Stimulated activated CD8-positive, alpha-beta memory T cell treated with anti-CD3 and anti-CD28 coated beads, Interleukin-2, amount 100 ng/mL, for 1 hour (primary cell): Measurements from ENCODE around the gene STX3.
"Not testable (repeated sequence)": the region's sequence is repeated elsewhere in the genome, so short reads cannot be mapped to it uniquely, and the experiment has no call there.

ENCODE experiments used
- DNase-seq, 2 donors: peaks; one replicate each; pipeline ENCODE4 v3.0.0-alpha.2; 2020; ENCODE audit warnings: low read depth in 2 of 2

Gene STX3

DNA sequence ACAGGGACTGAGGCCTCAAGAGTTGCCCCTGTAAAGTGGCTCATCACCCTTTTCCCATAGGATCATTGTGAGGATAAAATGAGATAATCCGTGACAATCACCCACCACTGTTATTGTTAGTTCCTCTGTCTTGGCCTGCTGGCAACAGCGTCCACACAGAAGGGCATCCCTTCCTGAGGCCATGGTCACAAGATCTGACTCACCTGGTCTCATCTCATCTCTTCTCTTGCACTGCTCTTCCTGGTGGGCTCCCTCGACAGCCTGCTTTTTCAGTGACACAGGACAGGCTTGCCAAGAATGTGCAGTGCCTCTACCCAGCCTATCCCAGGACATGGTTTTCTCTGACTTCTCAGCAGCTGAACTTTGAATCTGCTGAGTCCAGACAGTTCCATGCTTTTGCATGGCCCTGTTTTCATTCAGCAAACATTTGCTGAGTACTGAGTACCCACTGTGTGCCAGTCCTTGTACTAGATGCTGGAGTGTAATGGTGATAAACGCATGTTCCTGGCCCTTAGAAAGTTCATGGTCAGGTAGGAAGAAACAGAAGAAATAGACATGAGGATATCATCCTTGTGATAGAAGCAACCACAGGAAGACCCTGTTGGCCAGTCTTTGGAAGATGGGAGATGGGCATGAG lies 3.3 kb downstream of the STX3 start:
- DNase-seq = no peak

GRCh38 chr11:59759900-59760299 lies 4.7 kb downstream of the STX3 start:
- no peak for DNase-seq

GRCh38 chr11:59760771-59761170 lies 5.6 kb downstream of the STX3 start:
- no peak for DNase-seq

- DNase-seq = no peak
These were observed 6.8 kb downstream of the STX3 start for GRCh38 chr11:59761993-59762392.

DNA sequence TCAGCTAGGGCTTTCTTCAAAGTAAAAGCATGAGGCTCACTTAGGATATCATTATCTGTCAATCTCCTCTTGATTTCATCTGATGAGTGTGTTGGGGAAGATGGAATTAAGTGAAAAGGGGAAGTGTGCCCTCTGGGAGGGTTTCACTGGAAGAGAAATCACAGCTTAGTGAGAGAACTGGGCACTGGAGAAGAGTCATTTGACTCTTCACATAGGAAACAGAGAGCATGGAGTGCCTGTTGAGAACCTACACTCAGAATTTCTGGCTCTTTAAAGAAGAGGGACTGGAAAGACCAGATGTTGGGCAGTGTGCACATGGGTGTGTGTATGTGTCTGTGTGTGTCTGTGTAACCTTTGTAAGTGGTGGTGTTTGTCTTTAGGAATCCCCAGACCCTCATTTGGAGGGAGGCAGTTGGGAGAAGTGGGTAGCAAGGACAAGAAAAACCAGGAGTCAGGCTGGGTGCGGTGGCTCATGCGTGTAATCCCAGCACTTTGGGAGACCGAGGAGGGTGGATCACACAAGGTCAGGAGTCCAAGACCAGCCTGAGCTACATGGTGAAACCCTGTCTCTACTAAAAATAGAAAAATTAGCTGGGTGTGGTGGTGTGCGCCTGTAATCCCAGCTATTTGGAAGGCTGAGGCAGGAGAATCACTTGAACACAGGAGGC lies 10.0 kb downstream of the STX3 start:
- DNase-seq = no peak

- no peak for DNase-seq
These were observed 11.5 kb downstream of the STX3 start for GRCh38 chr11:59766542-59767224.

DNA sequence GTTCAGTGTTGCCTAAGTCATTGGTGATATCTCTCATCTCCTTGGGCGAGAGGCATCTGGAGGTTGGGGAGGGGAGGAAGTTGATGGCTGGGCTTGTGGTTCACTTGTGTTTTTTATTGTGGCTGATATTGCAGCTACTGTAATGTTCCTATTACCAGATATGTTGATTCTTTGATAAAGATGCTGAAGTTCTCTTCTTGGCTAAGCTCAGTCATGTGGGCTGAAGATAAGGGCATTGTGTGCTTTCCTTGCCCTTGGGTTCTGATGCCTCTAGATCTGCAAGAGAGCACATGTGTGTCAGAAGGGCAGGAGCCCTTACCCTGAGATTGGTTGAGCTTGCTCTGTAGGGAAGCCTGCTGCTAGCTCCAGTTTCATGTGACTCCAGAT lies 12.0 kb downstream of the STX3 start:
- no peak for DNase-seq

DNA sequence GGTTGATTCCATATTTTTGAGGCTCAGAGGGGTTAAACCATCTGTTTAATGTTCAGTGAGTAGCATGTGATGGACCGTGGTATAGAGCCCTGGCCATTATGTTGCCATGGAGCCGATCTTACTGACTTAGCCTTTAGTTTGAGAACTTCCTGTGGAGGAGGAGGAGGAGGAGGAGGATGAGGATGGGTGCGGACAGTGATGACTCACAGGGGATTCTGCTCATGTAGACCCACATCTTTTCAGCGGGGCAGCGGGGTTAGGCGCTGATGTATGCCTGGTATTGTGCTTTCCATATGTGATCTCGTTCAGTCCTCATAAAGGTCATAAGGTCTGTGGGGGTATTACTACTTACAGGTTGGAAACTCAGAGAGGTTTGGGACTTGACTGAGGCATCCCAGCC lies 13.9 kb downstream of the STX3 start:
- DNase-seq = no peak

- no peak for DNase-seq
These were observed 14.7 kb downstream of the STX3 start for GRCh38 chr11:59769828-59770227.

GRCh38 chr11:59770319-59770718 lies 15.1 kb downstream of the STX3 start:
- DNase-seq = no peak

- no peak for DNase-seq
These were observed 15.7 kb downstream of the STX3 start for GRCh38 chr11:59770869-59771268.

- no peak for DNase-seq
These were observed 16.4 kb downstream of the STX3 start for GRCh38 chr11:59771605-59772004.

GRCh38 chr11:59773083-59773440 lies 17.9 kb downstream of the STX3 start:
- no peak for DNase-seq

DNA sequence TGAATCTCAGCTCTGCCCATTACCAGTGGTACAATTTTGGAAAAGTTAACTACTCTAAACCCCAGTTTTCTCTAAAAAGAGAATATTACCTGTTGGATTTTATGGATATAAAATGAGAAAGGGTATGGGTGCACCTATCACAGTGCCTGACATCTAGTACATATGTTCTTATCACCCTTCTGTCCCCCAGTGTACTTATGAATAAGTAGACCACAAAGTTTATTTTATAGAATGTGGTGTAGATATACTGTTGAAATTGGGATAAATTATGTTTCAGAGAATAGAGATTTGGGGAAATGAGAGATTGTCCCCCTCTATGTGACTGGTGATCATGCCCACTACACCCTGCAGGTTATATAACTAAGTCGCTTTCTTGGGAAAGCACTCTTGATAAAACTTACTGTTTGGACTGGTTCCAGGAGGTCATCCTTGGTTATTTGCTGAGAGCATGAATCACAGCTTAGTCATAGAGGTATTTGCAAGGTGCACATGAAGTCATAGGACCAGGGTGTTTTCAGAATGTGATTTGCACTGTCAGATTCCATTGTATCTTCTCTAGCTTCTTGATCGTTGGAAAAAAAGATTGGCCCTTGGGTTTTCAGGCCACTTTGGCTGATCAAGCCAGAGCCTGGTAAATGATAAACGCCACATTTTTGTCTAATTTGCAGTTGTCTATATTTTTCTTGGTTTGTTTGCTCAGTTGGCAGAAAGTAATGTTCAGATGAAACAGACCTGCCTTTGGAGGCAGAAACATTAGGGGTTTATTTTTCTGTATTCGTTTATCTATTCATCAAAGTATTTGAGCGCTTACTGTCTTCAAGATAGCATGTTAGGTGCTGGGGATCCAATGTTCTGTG lies 21.3 kb downstream of the STX3 start:
- DNase-seq = no peak

DNA sequence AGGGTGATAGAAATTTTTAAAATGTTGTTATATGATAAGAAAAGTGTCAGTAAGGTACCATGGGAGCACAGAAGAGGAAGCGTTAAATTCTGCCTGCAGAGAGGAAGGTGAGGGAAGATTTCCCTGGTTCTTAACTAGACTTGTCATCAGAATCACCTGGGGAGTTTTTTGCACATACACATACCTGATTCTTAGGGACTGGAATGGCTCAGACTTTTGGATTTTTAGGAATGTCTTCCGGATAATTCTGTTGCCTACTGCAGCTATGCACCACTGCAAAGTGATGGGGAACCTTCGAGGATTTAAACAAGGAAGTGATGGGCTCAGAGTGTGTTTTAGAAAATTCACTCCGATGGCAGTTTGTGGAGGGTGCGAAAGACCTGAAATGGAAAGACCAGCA lies 21.9 kb downstream of the STX3 start:
- DNase-seq = no peak

GRCh38 chr11:59778122-59778521 lies 22.9 kb downstream of the STX3 start:
- no peak for DNase-seq

DNA sequence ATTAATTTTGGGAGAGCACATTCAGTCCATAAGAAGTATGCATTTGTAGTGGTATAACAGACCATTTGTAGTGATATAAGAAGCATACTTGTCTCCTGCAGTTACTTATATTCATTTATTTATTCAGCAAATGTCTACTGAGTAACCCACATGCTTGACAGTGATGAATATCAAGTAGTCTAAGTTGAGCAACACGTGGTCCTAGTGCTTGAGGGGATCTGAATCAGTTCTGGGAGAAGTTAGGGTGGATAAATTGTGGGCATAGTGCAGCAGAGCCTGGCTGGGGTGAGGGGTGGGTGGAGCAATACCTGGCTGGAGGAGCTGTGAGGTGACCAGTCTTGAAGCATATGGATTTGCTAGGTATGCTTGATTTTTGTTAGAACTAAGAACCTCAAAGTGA lies 24.3 kb downstream of the STX3 start:
- DNase-seq = no peak

GRCh38 chr11:59782080-59782479 lies 26.9 kb downstream of the STX3 start:
- DNase-seq = no peak

DNA sequence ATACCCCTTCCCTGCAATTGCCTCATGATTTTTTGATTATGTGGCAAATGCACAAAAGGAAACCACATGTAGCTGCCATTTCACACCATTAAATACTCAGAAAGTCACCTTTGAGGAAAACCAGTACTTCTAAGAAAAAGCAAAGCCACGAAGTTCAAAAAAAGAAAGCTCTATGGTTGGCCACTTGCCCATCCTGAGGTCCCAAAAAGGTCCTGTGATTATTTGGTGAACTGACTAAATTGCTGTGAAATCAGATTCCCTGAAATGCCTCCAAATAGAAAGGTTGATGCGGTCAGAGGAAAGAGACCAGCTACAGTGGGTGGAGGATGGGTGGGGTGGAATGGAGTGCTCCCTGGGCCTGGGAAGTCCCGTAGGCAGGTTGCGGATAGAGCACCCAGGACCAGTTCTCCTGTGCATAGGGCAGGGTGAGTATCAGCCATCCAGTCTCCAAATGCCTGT lies 28.5 kb downstream of the STX3 start:
- DNase-seq = no peak

GRCh38 chr11:59784441-59784840 lies 29.3 kb downstream of the STX3 start:
- DNase-seq = not testable (repeated sequence)

GRCh38 chr11:59785818-59786217 lies 30.6 kb downstream of the STX3 start:
- DNase-seq = no peak

GRCh38 chr11:59787255-59787588 lies 32.0 kb downstream of the STX3 start:
- no peak for DNase-seq
